ENCODE results near the gene KLF5. TPM values are rescaled to one million over a fixed set of nuclear protein-coding genes. Genes with fewer than 3 reads are reported as not detected.
A peak's percentile ranks its signal among the peaks of the same experiment; 100 is the strongest.

Gene KLF5
- total RNA-seq, 1 experiment from 2014 or later: 59.2 TPM

GRCh38 chr13:73054712-73055111 is 4.1 kb upstream of the KLF5 start:
- H4K20me1 ChIP-seq (ENCODE audit: insufficient read depth): no peaks in the 10 kb centered on the region
- DNase-seq (ENCODE audit: low read depth, low spot score) (no peak), ATAC-seq (no peak)
- H3K4me3 ChIP-seq (replicated peaks in 1 of 2; ENCODE audit: low read depth in 1 of 2, low read length in 2 of 2): no peak overlapping the region
- POLR2A ChIA-PET: no interaction called here
- H3K9ac ChIP-seq (ENCODE audit: low read length): no peak overlapping the region
- RAD21 ChIA-PET (ENCODE audit: low non-redundant PET in 1 of 2, low total read pairs in 2 of 2, uncharacterized antibody in 2 of 2, unreplicated experiment in 2 of 2): no interaction called here
- H3K4me2 ChIP-seq (ENCODE audit: low read length): peak overlapping the region; percentile 2; the same call in 1 of the 2 replicates
- no peaks in the 10 kb centered on the region for H3K9me2 ChIP-seq (ENCODE audit: insufficient read depth)
- no peak for TF ChIP-seq CEBPB (IDR thresholded peaks at IDR 0.05; ENCODE audit: low read depth)
- TF ChIP-seq EZH2phosphoT487 (IDR thresholded peaks at IDR 0.05; ENCODE audit: borderline replicate concordance): no peak
- no peak for TF ChIP-seq ZFX (IDR thresholded peaks at IDR 0.05)
- no peak for TF ChIP-seq ELF1 (IDR thresholded peaks at IDR 0.05; ENCODE audit: borderline replicate concordance, low read depth)
- TF ChIP-seq SIN3A (IDR thresholded peaks at IDR 0.05; ENCODE audit: low read depth): no peak
- TF ChIP-seq EGR1 (IDR thresholded peaks at IDR 0.05; ENCODE audit: low read depth): no peak
- no peak for TF ChIP-seq ZNF274 (IDR thresholded peaks at IDR 0.05; ENCODE audit: low read depth, low read length)
- no peak for TF ChIP-seq ZBTB33 (IDR thresholded peaks at IDR 0.05; ENCODE audit: extremely low read depth, insufficient replicate concordance, low read length)
- TF ChIP-seq MAX (IDR thresholded peaks at IDR 0.05): no peak
- TF ChIP-seq EZH2 (IDR thresholded peaks at IDR 0.05): no peak
- no peak for TF ChIP-seq SRF (IDR thresholded peaks at IDR 0.05; ENCODE audit: low read depth)
- no peak for TF ChIP-seq CTCF (IDR thresholded peaks at IDR 0.05 in 2 of 3, conservative IDR thresholded peaks at IDR 0.05 in 1 of 3; ENCODE audit: borderline replicate concordance in 1 of 3, insufficient read depth in 1 of 3, low read depth in 2 of 3, low read length in 2 of 3)
- no peak for TF ChIP-seq POLR2A (IDR thresholded peaks at IDR 0.05; ENCODE audit: borderline replicate concordance, extremely low read depth, insufficient read depth, insufficient read length)
- TF ChIP-seq TCF7L2 (IDR thresholded peaks at IDR 0.05; ENCODE audit: borderline replicate concordance, extremely low read depth, insufficient read depth, insufficient read length): no peak
- TF ChIP-seq JUND (IDR thresholded peaks at IDR 0.05): no peak
- no peak for TF ChIP-seq RAD21 (IDR thresholded peaks at IDR 0.05; ENCODE audit: low read depth)
- TF ChIP-seq REST (IDR thresholded peaks at IDR 0.05; ENCODE audit: low read depth): no peak
- TF ChIP-seq SP1 (IDR thresholded peaks at IDR 0.05; ENCODE audit: low read depth): no peak
- TF ChIP-seq ATF3 (IDR thresholded peaks at IDR 0.05): no peak
- peaks cover 25 to 40% of the 10 kb centered on the region in 2 experiments for H3K4me1 ChIP-seq (ENCODE audit: control insufficient read depth in 1 of 2, insufficient read depth in 2 of 2, low read length in 2 of 2)
- CTCF ChIA-PET: no interaction called here
- no peaks in the 10 kb centered on the region for H3K27me3 ChIP-seq (ENCODE audit: insufficient read depth, low read length)
- no TSS peak for BruUV-seq (replicated peaks)
- H2AFZ ChIP-seq (ENCODE audit: low read depth, low read length, poor library complexity, severe bottlenecking): peak overlapping the region; percentile 71
- peaks cover 6% of the 10 kb centered on the region for H3K79me2 ChIP-seq (ENCODE audit: insufficient read depth, low read length)
- intact Hi-C loops (cut with micrococcal nuclease): loop anchor here (5.0 kb wide), 2 partner anchors 212 to 653 kb away; no protein-coding TSS in a partner anchor
- H3K9me3 ChIP-seq (ENCODE audit: control insufficient read depth in 1 of 2, insufficient read depth in 1 of 2, low read depth in 1 of 2, low read length in 2 of 2): no peaks in the 10 kb centered on the region
- no peaks in the 10 kb centered on the region for H3K36me3 ChIP-seq (ENCODE audit: control insufficient read depth in 1 of 2, insufficient read depth in 2 of 2, low read length in 2 of 2)
- H3K27ac ChIP-seq (ENCODE audit: low read depth, low read length): no peak overlapping the region

Data from HCT116 (cell line).